GM23338 (cell line): Measurements from ENCODE around the gene RBM33. TPM values are rescaled to one million over a fixed set of nuclear protein-coding genes. Genes with fewer than 3 reads are reported as not detected.

Experiments used
- ATAC-seq: fragments of 200-7000 bp; cut with Tn5 transposase; 3 replicates; pipeline ENCODE4 v1.9.1; 2020
- DNase-seq: peaks from one replicate; pipeline ENCODE4 v3.0.0-alpha.2; 2015; ENCODE audit warnings: low spot score
- H2AFZ ChIP-seq: fragments of 200-600 bp; sonication (generic); 2 replicates; pipeline ENCODE4 v1.8.0; 2016; ENCODE audit warnings: antibody characterized with exemption, mild to moderate bottlenecking, moderate library complexity
- H3F3A ChIP-seq: fragments of 200-600 bp; sonication (generic); replicated peaks from 2 replicates; pipeline ENCODE4 v1.8.0; 2017; ENCODE audit warnings: antibody characterized with exemption, mixed run types, low read depth
- H3K27ac ChIP-seq: fragments of 200-600 bp; sonication (generic); 2 replicates; pipeline ENCODE4 v1.6.1; 2016; ENCODE audit warnings: low read depth
- H3K27me3 ChIP-seq: fragments of 200-600 bp; sonication (generic); 2 replicates; pipeline ENCODE4 v1.8.0; 2016; ENCODE audit warnings: mild to moderate bottlenecking, mixed run types, moderate library complexity; ENCODE audit not compliant: insufficient read depth
- H3K36me3 ChIP-seq: fragments of 200-600 bp; sonication (generic); 2 replicates; pipeline ENCODE4 v1.8.0; 2016; ENCODE audit warnings: mild to moderate bottlenecking; ENCODE audit not compliant: insufficient read depth
- H3K4me1 ChIP-seq: fragments of 200-600 bp; sonication (generic); 2 replicates; pipeline ENCODE4 v1.8.0; 2016; ENCODE audit warnings: mild to moderate bottlenecking, moderate library complexity; ENCODE audit not compliant: insufficient read depth
- H3K4me2 ChIP-seq: fragments of 200-600 bp; sonication (generic); 2 replicates; pipeline ENCODE4 v1.7.1; 2017; ENCODE audit warnings: mixed run types
- H3K4me3 ChIP-seq: fragments of 200-600 bp; sonication (generic); 2 replicates; pipeline ENCODE4 v1.6.1; 2016; ENCODE audit warnings: mixed run types
- H3K79me2 ChIP-seq: fragments of 200-600 bp; sonication (generic); replicated peaks from 2 replicates; pipeline ENCODE4 v1.8.0; 2017; ENCODE audit warnings: mild to moderate bottlenecking; ENCODE audit not compliant: insufficient read depth
- H3K9me2 ChIP-seq: fragments of 200-600 bp; sonication (generic); 2 replicates; pipeline ENCODE4 v1.8.0; 2017; ENCODE audit not compliant: insufficient read depth
- H4K20me1 ChIP-seq: fragments of 200-600 bp; sonication (generic); replicated peaks from 2 replicates; pipeline ENCODE4 v1.8.0; 2017; ENCODE audit warnings: mild to moderate bottlenecking; ENCODE audit not compliant: insufficient read depth
- H3K27ac Mint-ChIP-seq: 2 replicates; pipeline ENCODE4 v1.8.0; 2020; ENCODE audit warnings: inconsistent platforms, mild to moderate bottlenecking, moderate library complexity, mixed read lengths
- H3K27me3 Mint-ChIP-seq: 3 replicates; pipeline ENCODE4 v1.8.0; 2022; ENCODE audit warnings: low read depth, mild to moderate bottlenecking, moderate library complexity, mixed read lengths, inconsistent platforms; ENCODE audit not compliant: insufficient read depth, poor library complexity
- H3K36me3 Mint-ChIP-seq: 3 replicates; pipeline ENCODE4 v1.8.0; 2021; ENCODE audit warnings: low read depth, mild to moderate bottlenecking, inconsistent platforms, moderate library complexity, mixed read lengths
- H3K4me1 Mint-ChIP-seq: 3 replicates; pipeline ENCODE4 v1.8.0; 2020; ENCODE audit warnings: mild to moderate bottlenecking, inconsistent platforms, mixed read lengths
- H3K4me3 Mint-ChIP-seq: 3 replicates; pipeline ENCODE4 v1.8.0; 2021; ENCODE audit warnings: moderate library complexity, mild to moderate bottlenecking, inconsistent platforms, mixed read lengths
- H3K9me3 Mint-ChIP-seq: 3 replicates; pipeline ENCODE4 v1.8.0; 2020; ENCODE audit warnings: moderate library complexity, mild to moderate bottlenecking, inconsistent platforms, mixed read lengths
- EZH2 ChIP-seq: fragments of 200-600 bp; sonication (generic); IDR thresholded peaks from one replicate; pipeline ENCODE4 v1.8.0; 2017; ENCODE audit warnings: antibody characterized with exemption, mild to moderate bottlenecking, low read depth; ENCODE audit not compliant: unreplicated experiment
- EZH2phosphoT487 ChIP-seq: fragments of 200-600 bp; sonication (generic); IDR thresholded peaks from one replicate; pipeline ENCODE4 v1.8.1; 2018; ENCODE audit warnings: antibody characterized with exemption; ENCODE audit not compliant: unreplicated experiment
- JUNB ChIP-seq: IDR thresholded peaks from one replicate; pipeline ENCODE4 v1.6.1; 2016; ENCODE audit warnings: antibody characterized with exemption; ENCODE audit not compliant: unreplicated experiment
- NANOG ChIP-seq: IDR thresholded peaks from 2 replicates; pipeline ENCODE4 v1.6.1; 2016; ENCODE audit warnings: antibody characterized with exemption, borderline replicate concordance
- REST ChIP-seq: IDR thresholded peaks from one replicate; pipeline ENCODE4 v1.6.1; 2018; ENCODE audit warnings: antibody characterized with exemption; ENCODE audit not compliant: unreplicated experiment
- ZNF331 ChIP-seq: fragments of 250-450 bp; sonication (Bioruptor Pico); IDR thresholded peaks from 2 replicates; pipeline ENCODE4 v1.5.0; 2020; ENCODE audit warnings: low read depth, mild to moderate bottlenecking, moderate library complexity
- ZNF462 ChIP-seq: fragments of 250-450 bp; sonication (Bioruptor Pico); IDR thresholded peaks from 2 replicates; pipeline ENCODE4 v1.5.0; 2020; ENCODE audit warnings: mild to moderate bottlenecking, moderate library complexity
- polyA plus RNA-seq: library from polyadenylated mRNA; unstranded; fragments of >200 nt; fragmentation: Nextera tagmentation; extraction: Ambion mirVana; gene quantifications from 2 replicates; pipeline ENCODE4 v1.2.1, GENCODE V29; 2016
- total RNA-seq: library from RNA; depleted of rRNA; stranded (reverse); fragments of >200 nt; shearing (Covaris generic); gene quantifications from 2 replicates; pipeline ENCODE4 v1.2.3, GENCODE V29; 2014
- TF ChIP-seq, protein P1 (sequence below): IDR thresholded peaks from 2 replicates; pipeline ENCODE4 v1.6.1; 2016; ENCODE audit warnings: antibody characterized with exemption

The RBM33 gene
- total and polyA plus RNA-seq, 2 experiments from 2014 or later = 47.7 to 94.7 TPM

DNA sequence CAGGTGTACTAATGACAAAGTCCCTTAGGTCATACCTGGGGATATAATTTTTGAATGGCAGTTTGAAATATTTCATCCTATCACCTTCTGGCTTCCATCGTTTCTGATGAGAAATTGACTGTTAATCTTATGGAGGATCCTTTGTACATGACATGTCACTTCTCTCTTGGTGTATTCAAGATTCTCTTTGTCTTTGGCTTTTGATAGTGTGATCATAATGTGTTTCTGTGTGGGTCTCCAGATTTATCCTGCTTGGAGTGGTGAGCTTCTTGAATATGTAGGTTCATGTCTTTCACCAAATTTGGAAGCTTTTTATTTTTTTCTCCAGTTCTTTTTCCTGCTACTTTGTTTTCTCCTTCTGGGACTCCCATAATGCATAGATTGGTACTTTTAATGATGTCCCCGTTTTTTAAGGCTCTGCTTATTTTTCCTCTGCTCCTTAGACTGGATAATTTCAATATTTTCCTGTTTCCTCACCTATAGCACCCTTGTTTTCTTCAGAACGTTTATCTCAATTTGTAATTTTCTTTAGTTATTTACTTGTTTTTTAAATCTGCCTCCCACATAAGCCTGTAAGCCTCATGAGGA lies 4.4 kb downstream of the RBM33 start:
- H3F3A ChIP-seq = no peaks in the 10 kb centered on the region
- peaks cover 93% of the 10 kb centered on the region for H3K79me2 ChIP-seq
- Mint-ChIP-seq H3K9me3 (peaks cover 11% of the 10 kb centered on the region; the same call in 2 of the 3 replicates), H3K36me3 (peaks cover 37% of the 10 kb centered on the region), H3K27me3 (peaks cover 4% of the 10 kb centered on the region), H3K4me3 (no peak overlapping the region), H3K27ac (no peak overlapping the region), H3K4me1 (peaks cover 31% of the 10 kb centered on the region)
- ATAC-seq (no peak), DNase-seq (no peak)
- no peak overlapping the region for H3K4me3 ChIP-seq
- H3K9me2 ChIP-seq = no peaks in the 10 kb centered on the region
- no peaks in the 10 kb centered on the region for H3K27me3 ChIP-seq
- peaks cover 9% of the 10 kb centered on the region for H3K4me1 ChIP-seq
- TF ChIP-seq EZH2phosphoT487 (no peak), ZNF331 (CRISPR knock-in tag) (no peak), EZH2 (no peak), REST (no peak), JUNB (no peak), NANOG (no peak), ZNF462 (CRISPR knock-in tag) (no peak)
- TF ChIP-seq, protein P1, sequence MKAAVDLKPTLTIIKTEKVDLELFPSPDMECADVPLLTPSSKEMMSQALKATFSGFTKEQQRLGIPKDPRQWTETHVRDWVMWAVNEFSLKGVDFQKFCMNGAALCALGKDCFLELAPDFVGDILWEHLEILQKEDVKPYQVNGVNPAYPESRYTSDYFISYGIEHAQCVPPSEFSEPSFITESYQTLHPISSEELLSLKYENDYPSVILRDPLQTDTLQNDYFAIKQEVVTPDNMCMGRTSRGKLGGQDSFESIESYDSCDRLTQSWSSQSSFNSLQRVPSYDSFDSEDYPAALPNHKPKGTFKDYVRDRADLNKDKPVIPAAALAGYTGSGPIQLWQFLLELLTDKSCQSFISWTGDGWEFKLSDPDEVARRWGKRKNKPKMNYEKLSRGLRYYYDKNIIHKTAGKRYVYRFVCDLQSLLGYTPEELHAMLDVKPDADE = no peak
- H3K27ac ChIP-seq = no peak overlapping the region
- no peak overlapping the region for H3K4me2 ChIP-seq
- H2AFZ ChIP-seq = no peak overlapping the region
- H4K20me1 ChIP-seq = peaks cover 37% of the 10 kb centered on the region
- H3K36me3 ChIP-seq = no peaks in the 10 kb centered on the region
